ENCODE data around the gene TMED7.
"Not testable (repeated sequence)": the region's sequence is repeated elsewhere in the genome, so short reads cannot be mapped to it uniquely, and the experiment has no call there.

TMED7 gene

DNA sequence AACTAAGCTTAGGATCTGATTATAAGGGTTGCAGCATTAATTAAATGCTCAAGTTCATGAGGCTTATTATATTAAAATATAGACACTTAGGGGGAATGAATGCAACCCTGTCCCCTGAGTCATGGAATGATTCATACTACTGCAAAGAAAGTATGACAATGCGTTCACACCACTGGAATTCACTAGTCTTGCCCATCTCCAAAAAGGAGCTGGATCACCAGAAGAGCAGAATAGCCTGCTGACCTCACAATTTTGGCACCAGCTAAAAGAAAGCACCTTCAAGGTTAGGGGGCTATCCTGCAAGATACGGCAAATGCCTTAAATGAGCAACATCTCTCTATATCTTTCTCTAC lies 32.0 kb upstream of the TMED7 start:
- ChIA-PET POLR2A (no interaction called here), CTCF (interaction anchor here (1.5 kb wide), 1 partner anchor 374 kb away, joined by 3 read pairs; no protein-coding TSS in a partner anchor)
- TF ChIP-seq, protein P1, sequence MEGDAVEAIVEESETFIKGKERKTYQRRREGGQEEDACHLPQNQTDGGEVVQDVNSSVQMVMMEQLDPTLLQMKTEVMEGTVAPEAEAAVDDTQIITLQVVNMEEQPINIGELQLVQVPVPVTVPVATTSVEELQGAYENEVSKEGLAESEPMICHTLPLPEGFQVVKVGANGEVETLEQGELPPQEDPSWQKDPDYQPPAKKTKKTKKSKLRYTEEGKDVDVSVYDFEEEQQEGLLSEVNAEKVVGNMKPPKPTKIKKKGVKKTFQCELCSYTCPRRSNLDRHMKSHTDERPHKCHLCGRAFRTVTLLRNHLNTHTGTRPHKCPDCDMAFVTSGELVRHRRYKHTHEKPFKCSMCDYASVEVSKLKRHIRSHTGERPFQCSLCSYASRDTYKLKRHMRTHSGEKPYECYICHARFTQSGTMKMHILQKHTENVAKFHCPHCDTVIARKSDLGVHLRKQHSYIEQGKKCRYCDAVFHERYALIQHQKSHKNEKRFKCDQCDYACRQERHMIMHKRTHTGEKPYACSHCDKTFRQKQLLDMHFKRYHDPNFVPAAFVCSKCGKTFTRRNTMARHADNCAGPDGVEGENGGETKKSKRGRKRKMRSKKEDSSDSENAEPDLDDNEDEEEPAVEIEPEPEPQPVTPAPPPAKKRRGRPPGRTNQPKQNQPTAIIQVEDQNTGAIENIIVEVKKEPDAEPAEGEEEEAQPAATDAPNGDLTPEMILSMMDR (IDR thresholded peaks at IDR 0.05; ENCODE audit: control extremely low read depth, extremely low read depth, low read depth, missing control alignments), result no peak
- no peak for DNase-seq (ENCODE audit: extremely low spot score)

- no peak for DNase-seq (ENCODE audit: extremely low spot score)
- POLR2A ChIA-PET, result no interaction called here
- TF ChIP-seq, protein P1 (IDR thresholded peaks at IDR 0.05; ENCODE audit: control extremely low read depth, extremely low read depth, low read depth, missing control alignments), result no peak
- CTCF ChIA-PET, result interaction anchor here (1.5 kb wide), 1 partner anchor 374 kb away, joined by 3 read pairs; no protein-coding TSS in a partner anchor
These were observed 31.5 kb upstream of the TMED7 start for GRCh38 chr5:115657125-115657880.

- DNase-seq (ENCODE audit: extremely low spot score), result no peak
- ChIA-PET POLR2A (no interaction called here), CTCF (no interaction called here)
- TF ChIP-seq, protein P1 (IDR thresholded peaks at IDR 0.05; ENCODE audit: control extremely low read depth, extremely low read depth, low read depth, missing control alignments), result no peak
These were observed 30.6 kb upstream of the TMED7 start for GRCh38 chr5:115656404-115656803.

GRCh38 chr5:115655994-115656393 lies 30.2 kb upstream of the TMED7 start:
- ChIA-PET CTCF (no interaction called here), POLR2A (no interaction called here)
- DNase-seq (ENCODE audit: extremely low spot score), result no peak
- TF ChIP-seq, protein P1 (IDR thresholded peaks at IDR 0.05; ENCODE audit: control extremely low read depth, extremely low read depth, low read depth, missing control alignments), result no peak

DNA sequence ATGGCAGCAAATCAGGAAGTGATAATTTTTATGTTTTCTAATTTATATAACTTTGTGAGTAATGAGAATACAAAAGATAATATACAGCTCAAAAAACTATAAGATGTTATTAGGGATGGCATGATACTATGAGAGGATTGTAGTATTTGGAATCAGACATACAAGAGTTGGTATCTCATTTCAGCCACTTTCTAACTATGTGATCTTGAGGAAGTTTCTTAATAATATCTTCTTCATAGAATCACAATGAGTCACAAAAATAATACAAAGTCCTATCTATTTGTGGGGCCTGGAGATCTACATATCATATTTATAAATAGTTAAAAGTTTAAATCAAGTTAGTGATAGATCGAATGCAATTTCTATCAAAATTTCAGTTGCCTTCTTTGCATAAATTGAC lies 23.7 kb upstream of the TMED7 start:
- ChIA-PET CTCF (interaction anchor here (1.3 kb wide), 1 partner anchor 12 kb away, joined by 3 read pairs; no protein-coding TSS in a partner anchor), POLR2A (no interaction called here)
- TF ChIP-seq, protein P1 (IDR thresholded peaks at IDR 0.05; ENCODE audit: control extremely low read depth, extremely low read depth, low read depth, missing control alignments), result no peak
- DNase-seq (ENCODE audit: extremely low spot score), result no peak

DNA sequence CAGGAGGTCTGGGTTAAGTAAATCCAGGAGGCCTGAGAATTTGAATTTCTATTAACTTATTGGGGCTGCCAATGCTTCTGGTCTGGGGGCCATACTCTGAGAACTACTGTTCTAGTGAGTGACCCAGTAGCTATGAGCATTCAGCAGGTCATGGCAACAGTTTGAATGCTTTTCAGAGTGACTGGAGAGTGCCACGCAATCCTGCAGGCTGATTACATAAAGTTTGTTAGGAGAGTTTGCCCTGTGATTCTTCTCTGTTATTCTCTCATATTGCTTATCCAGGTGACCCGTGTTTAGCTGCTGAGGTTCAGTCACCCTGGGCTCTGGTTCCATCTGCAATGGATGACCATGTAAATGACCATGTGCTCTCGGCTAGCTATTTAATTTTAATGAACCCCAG lies 22.2 kb upstream of the TMED7 start:
- ChIA-PET CTCF (no interaction called here), POLR2A (no interaction called here)
- TF ChIP-seq, protein P1 (IDR thresholded peaks at IDR 0.05; ENCODE audit: control extremely low read depth, extremely low read depth, low read depth, missing control alignments), result no peak
- DNase-seq (ENCODE audit: extremely low spot score), result no peak

- DNase-seq (ENCODE audit: extremely low spot score); CTCF ChIA-PET; POLR2A ChIA-PET: not testable (repeated sequence)
These were observed 19.6 kb upstream of the TMED7 start for GRCh38 chr5:115645386-115645785.
